Measurements from ENCODE around the gene CRY2.
"Not testable (repeated sequence)": the region's sequence is repeated elsewhere in the genome, so short reads cannot be mapped to it uniquely, and the experiment has no call there.

CRY2 gene

GRCh38 chr11:45900916-45901617, 53.8 kb downstream of the CRY2 start:
- DNase-seq: no peak

GRCh38 chr11:45901626-45902025, 54.4 kb downstream of the CRY2 start:
- DNase-seq: no peak

GRCh38 chr11:45902452-45903380, 55.4 kb downstream of the CRY2 start:
- no peak for DNase-seq

- DNase-seq: no peak
These were observed 57.1 kb downstream of the CRY2 start for GRCh38 chr11:45904309-45904915.

GRCh38 chr11:45905095-45905494, 57.8 kb downstream of the CRY2 start:
- DNase-seq: no peak

- DNase-seq: not testable (repeated sequence)
These were observed 58.3 kb downstream of the CRY2 start for GRCh38 chr11:45905576-45905975.

- peak in 1 of 2 donors; percentile 50 for DNase-seq
These were observed 58.9 kb downstream of the CRY2 start for GRCh38 chr11:45906096-45906682.

- no peak for DNase-seq
These were observed 59.8 kb downstream of the CRY2 start, which contains the start of gene FREY1 for GRCh38 chr11:45906965-45907611. Gene FREY1 (minus strand): TSS chr11:45907271. CDS start chr11:45907245, 26 bp downstream.

- DNase-seq: no peak
These were observed 60.7 kb downstream of the CRY2 start for GRCh38 chr11:45907911-45908370.

GRCh38 chr11:45909594-45910475, 62.6 kb downstream of the CRY2 start:
- no peak for DNase-seq

- no peak for DNase-seq
These were observed 63.3 kb downstream of the CRY2 start for GRCh38 chr11:45910623-45911022.

- DNase-seq: no peak
These were observed 66.2 kb downstream of the CRY2 start for GRCh38 chr11:45913514-45913913.

- no peak for DNase-seq
These were observed 66.8 kb downstream of the CRY2 start for GRCh38 chr11:45913942-45914635.

GRCh38 chr11:45915446-45915845, 68.2 kb downstream of the CRY2 start:
- no peak for DNase-seq

- peak in 1 of 2 donors; percentile 35 for DNase-seq
These were observed 70.0 kb downstream of the CRY2 start for GRCh38 chr11:45917286-45917622.

GRCh38 chr11:45917623-45918330, 70.5 kb downstream of the CRY2 start, which contains the start of gene PEX16:
Gene PEX16 (minus strand): TSS chr11:45917877. CDS start chr11:45917811, 66 bp downstream.
- DNase-seq: peak; percentile 98 to 99

GRCh38 chr11:45918331-45918941, 71.2 kb downstream of the CRY2 start:
- peak; percentile 57 to 64 for DNase-seq

GRCh38 chr11:45918962-45919675, 71.8 kb downstream of the CRY2 start:
- DNase-seq: no peak

All from CD4-positive, alpha-beta T cell treated with Interleukin-1 beta for 1 hour (primary cell).